GM12801 (cell line): ENCODE results near the gene ARMC7.

Experiments
- CTCF ChIP-seq: IDR thresholded peaks from one replicate; pipeline ENCODE4 v1.5.1; 2011; ENCODE audit warnings: control low read depth; ENCODE audit not compliant: insufficient read length; ENCODE audit errors: extremely low read depth

The ARMC7 gene

GRCh38 chr17:75129576-75129975 lies 19.8 kb downstream of the ARMC7 start:
- no peak for TF ChIP-seq CTCF

- TF ChIP-seq CTCF: no peak
These were observed 20.4 kb downstream of the ARMC7 start for GRCh38 chr17:75130059-75130631.

- no peak for TF ChIP-seq CTCF
These were observed 21.0 kb downstream of the ARMC7 start for GRCh38 chr17:75130632-75131277.

GRCh38 chr17:75131278-75132017 lies 21.7 kb downstream of the ARMC7 start, which contains the start of gene NT5C:
TSS of gene NT5C (minus strand) at chr17:75131742. CDS start at chr17:75131707, 35 bp downstream.
- TF ChIP-seq CTCF: no peak

GRCh38 chr17:75133001-75133400 lies 23.2 kb downstream of the ARMC7 start:
- no peak for TF ChIP-seq CTCF

- no peak for TF ChIP-seq CTCF
These were observed 25.7 kb downstream of the ARMC7 start for GRCh38 chr17:75135452-75135851.

GRCh38 chr17:75135946-75136345 lies 26.2 kb downstream of the ARMC7 start:
- no peak for TF ChIP-seq CTCF
